ENCODE data around the gene ZDHHC12.
A peak's percentile ranks its signal among the peaks of the same experiment; 100 is the strongest.

Gene ZDHHC12

GRCh38 chr9:128723866-128724743 is at the start of gene ZDHHC12:
TSS of gene ZDHHC12 (minus strand) at chr9:128724127. CDS start at chr9:128724093, 34 bp downstream.
- peak; percentile 100 for DNase-seq (ENCODE audit: low spot score)

- DNase-seq (ENCODE audit: low spot score) = no peak
Observed at GRCh38 chr9:128773049-128773448, 49.1 kb upstream of the ZDHHC12 start.

GRCh38 chr9:128771745-128772519 is 48.0 kb upstream of the ZDHHC12 start, which contains the start of gene ZER1:
TSS of gene ZER1 (minus strand) at chr9:128771927. CDS start at chr9:128755565, 16,362 bp downstream.
- DNase-seq (ENCODE audit: low spot score) = peak; percentile 99

GRCh38 chr9:128771094-128771721 is 47.3 kb upstream of the ZDHHC12 start:
- DNase-seq (ENCODE audit: low spot score) = peak; percentile 65

- DNase-seq (ENCODE audit: low spot score) = no peak
Observed at GRCh38 chr9:128770286-128771030, 46.5 kb upstream of the ZDHHC12 start.

- DNase-seq (ENCODE audit: low spot score) = no peak
Observed at GRCh38 chr9:128768606-128769005, 44.7 kb upstream of the ZDHHC12 start.

- DNase-seq (ENCODE audit: low spot score) = no peak
Observed at GRCh38 chr9:128765499-128765898, 41.6 kb upstream of the ZDHHC12 start.

GRCh38 chr9:128764361-128764760 is 40.4 kb upstream of the ZDHHC12 start:
- no peak for DNase-seq (ENCODE audit: low spot score)

- DNase-seq (ENCODE audit: low spot score) = no peak
Observed at GRCh38 chr9:128762671-128763449, 38.9 kb upstream of the ZDHHC12 start.

GRCh38 chr9:128757602-128758001 is 33.7 kb upstream of the ZDHHC12 start:
- no peak for DNase-seq (ENCODE audit: low spot score)

- DNase-seq (ENCODE audit: low spot score) = no peak
Observed at GRCh38 chr9:128753627-128754026, 29.7 kb upstream of the ZDHHC12 start.

GRCh38 chr9:128750926-128751595 is 27.1 kb upstream of the ZDHHC12 start:
- no peak for DNase-seq (ENCODE audit: low spot score)

- no peak for DNase-seq (ENCODE audit: low spot score)
Observed at GRCh38 chr9:128747241-128747640, 23.3 kb upstream of the ZDHHC12 start.

GRCh38 chr9:128743421-128743820 is 19.5 kb upstream of the ZDHHC12 start:
- no peak for DNase-seq (ENCODE audit: low spot score)

- DNase-seq (ENCODE audit: low spot score) = no peak
Observed at GRCh38 chr9:128742401-128742800, 18.5 kb upstream of the ZDHHC12 start.

- no peak for DNase-seq (ENCODE audit: low spot score)
Observed at GRCh38 chr9:128735373-128735772, 11.4 kb upstream of the ZDHHC12 start.

GRCh38 chr9:128733256-128733655 is 9.3 kb upstream of the ZDHHC12 start:
- peak; percentile 82 for DNase-seq (ENCODE audit: low spot score)

GRCh38 chr9:128732576-128732975 is 8.6 kb upstream of the ZDHHC12 start:
- DNase-seq (ENCODE audit: low spot score) = no peak

GRCh38 chr9:128731691-128732090 is 7.8 kb upstream of the ZDHHC12 start:
- DNase-seq (ENCODE audit: low spot score) = no peak

- no peak for DNase-seq (ENCODE audit: low spot score)
Observed at GRCh38 chr9:128731093-128731492, 7.2 kb upstream of the ZDHHC12 start.
